ENCODE results near the gene TSPAN5. TPM values are rescaled to one million over a fixed set of nuclear protein-coding genes. Genes with fewer than 3 reads are reported as not detected.
A peak's percentile ranks its signal among the peaks of the same experiment; 100 is the strongest.
"Not testable (repeated sequence)": the region's sequence is repeated elsewhere in the genome, so short reads cannot be mapped to it uniquely, and the experiment has no call there.

The TSPAN5 gene
- total RNA-seq, 5 donors from 2014 or later (not counting 1 experiment from before 2014, with no cell fraction given): 9.6 to 12.4 (median 10.3) TPM

DNA sequence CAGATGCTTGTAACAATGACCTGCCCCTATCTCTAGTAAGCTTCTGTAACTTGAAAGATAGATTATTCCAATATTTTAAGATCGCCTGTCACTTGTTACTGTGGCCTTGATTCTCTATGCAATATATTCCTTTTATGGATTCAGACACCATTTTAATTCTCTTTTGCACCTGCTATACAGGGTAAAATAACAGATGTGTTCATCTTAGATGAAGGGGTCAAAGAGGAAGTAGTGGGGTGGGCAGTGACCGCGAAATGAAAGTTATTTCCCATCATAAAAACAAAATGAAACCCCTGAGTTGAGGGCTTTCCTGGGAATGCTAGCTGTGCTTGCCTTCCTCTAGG lies 175.9 kb downstream of the TSPAN5 start:
- Mint-ChIP-seq H3K4me3 (no peak overlapping the region), H3K9me3 (no peaks in the 10 kb centered on the region), H3K27me3 (no peaks in the 10 kb centered on the region), H3K27ac (peak overlapping the region in 1 of 2 donors; percentile 50), H3K36me3 (peaks cover 44% of the 10 kb centered on the region), H3K4me1 (peaks cover 37 to 40% (median 40%) of the 10 kb centered on the region in 3 donors)
- Histone ChIP-seq H3K4me3 (ENCODE audit: control insufficient read depth in 1 of 2, extremely low read depth in 1 of 2, low read length in 1 of 2) (no peak overlapping the region), H3K27ac (ENCODE audit: low read length) (no peak overlapping the region), H3K4me1 (ENCODE audit: control insufficient read depth in 1 of 2, extremely low read depth in 1 of 2, insufficient read depth in 2 of 2, low read length in 2 of 2) (peaks cover 0 to 9% of the 10 kb centered on the region in 2 experiments), H3K27me3 (replicated peaks in 1 of 2; ENCODE audit: control insufficient read depth in 2 of 2, extremely low read depth in 1 of 2, insufficient read depth in 2 of 2, low read length in 1 of 2) (no peaks in the 10 kb centered on the region), H3K9me3 (no peaks in the 10 kb centered on the region), H3K36me3 (ENCODE audit: control insufficient read depth in 2 of 2, extremely low read depth in 1 of 2, insufficient read depth in 1 of 2, low read length in 1 of 2) (peaks cover 0 to 6% of the 10 kb centered on the region in 2 donors)
- DNase-seq: no peak
- WGBS (ENCODE audit: insufficient coverage): no CpG with 5 or more reads among the region's 3 CpGs
- CTCF ChIA-PET: interaction anchor here in 1 of 2 donors (0.6 kb wide), 1 partner anchor 302 kb away, joined by 3 read pairs; no protein-coding TSS in a partner anchor
- no peak for ATAC-seq (replicated peaks in 1 of 4)
- POLR2A ChIA-PET: interaction anchor here in 1 of 2 donors (0.6 kb wide), 1 partner anchor 260 kb away, joined by 3 read pairs; no protein-coding TSS in a partner anchor

DNA sequence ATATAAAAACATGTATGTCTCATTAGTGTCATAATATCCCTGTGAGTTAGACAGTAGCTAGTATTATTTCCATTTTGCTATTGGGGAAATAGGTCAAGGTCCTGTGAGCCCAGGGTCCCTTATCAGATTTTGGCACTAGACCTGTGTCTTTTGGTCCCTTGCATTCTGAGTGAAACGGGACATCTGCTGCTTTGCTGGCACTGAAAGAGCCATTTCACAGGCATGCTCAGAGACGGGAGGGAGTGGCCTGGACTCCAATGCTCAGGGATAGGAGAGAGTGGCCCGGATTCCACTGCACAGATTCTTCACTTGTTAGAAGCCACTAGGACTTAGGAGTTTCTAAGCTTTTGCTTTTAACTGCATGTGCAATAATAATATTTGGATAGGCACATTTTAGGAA lies 177.2 kb downstream of the TSPAN5 start:
- POLR2A ChIA-PET: no interaction called here

DNA sequence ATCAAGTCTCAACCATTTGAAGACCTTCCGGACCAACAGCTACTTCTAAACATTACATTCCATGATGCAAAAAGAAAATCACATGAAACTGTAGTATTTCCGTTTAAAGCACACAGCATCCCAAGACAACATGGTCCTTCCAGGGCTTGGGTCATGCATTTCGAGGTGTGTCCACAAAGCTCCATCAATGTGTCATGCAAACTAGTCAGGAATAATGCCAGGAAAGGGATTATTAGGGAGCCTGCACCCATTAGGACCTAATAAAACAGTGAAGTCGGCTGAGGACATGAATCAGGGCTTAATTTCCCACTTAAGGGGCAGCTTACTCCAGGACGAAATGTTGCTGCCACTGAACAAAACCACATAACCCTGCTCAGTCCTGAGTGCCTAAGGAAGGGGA lies 177.9 kb downstream of the TSPAN5 start:
- DNase-seq (no peak), ATAC-seq (replicated peaks in 1 of 4) (no peak)
- peaks cover 54% of the 10 kb centered on the region for H3K36me3 Mint-ChIP-seq
- H3K4me1 ChIP-seq (ENCODE audit: control insufficient read depth in 1 of 2, extremely low read depth in 1 of 2, insufficient read depth in 2 of 2, low read length in 2 of 2): peaks cover 0 to 9% of the 10 kb centered on the region in 2 experiments
- peaks cover 0 to 12% of the 10 kb centered on the region in 2 donors for H3K36me3 ChIP-seq (ENCODE audit: control insufficient read depth in 2 of 2, extremely low read depth in 1 of 2, insufficient read depth in 1 of 2, low read length in 1 of 2)
- no peak overlapping the region for H3K4me3 Mint-ChIP-seq
- no peaks in the 10 kb centered on the region for H3K9me3 ChIP-seq
- POLR2A ChIA-PET: no interaction called here
- no peak overlapping the region for H3K27ac Mint-ChIP-seq
- no peak overlapping the region for H3K27ac ChIP-seq (ENCODE audit: low read length)
- H3K27me3 Mint-ChIP-seq: no peaks in the 10 kb centered on the region
- CTCF ChIA-PET: no interaction called here
- H3K4me3 ChIP-seq (ENCODE audit: control insufficient read depth in 1 of 2, extremely low read depth in 1 of 2, low read length in 1 of 2): no peak overlapping the region
- WGBS (ENCODE audit: insufficient coverage): 93% methylated on average over 4 of the region's 5 CpGs
- no peaks in the 10 kb centered on the region for H3K9me3 Mint-ChIP-seq
- H3K4me1 Mint-ChIP-seq: peaks cover 23 to 28% (median 28%) of the 10 kb centered on the region in 3 donors
- no peaks in the 10 kb centered on the region for H3K27me3 ChIP-seq (replicated peaks in 1 of 2; ENCODE audit: control insufficient read depth in 2 of 2, extremely low read depth in 1 of 2, insufficient read depth in 2 of 2, low read length in 1 of 2)

More for the DNA sequence above, 177.2 kb downstream of the TSPAN5 start:
- Mint-ChIP-seq H3K4me1 (peaks cover 29 to 34% (median 34%) of the 10 kb centered on the region in 3 donors), H3K4me3 (no peak overlapping the region), H3K27me3 (no peaks in the 10 kb centered on the region), H3K9me3 (no peaks in the 10 kb centered on the region), H3K36me3 (peaks cover 51% of the 10 kb centered on the region), H3K27ac (no peak overlapping the region)
- H3K4me3 ChIP-seq (ENCODE audit: control insufficient read depth in 1 of 2, extremely low read depth in 1 of 2, low read length in 1 of 2): no peak overlapping the region
- ATAC-seq (replicated peaks in 1 of 4) (no peak), DNase-seq (no peak)
- WGBS (ENCODE audit: insufficient coverage): 90% methylated on average over 3 of the region's 3 CpGs
- peaks cover 0 to 9% of the 10 kb centered on the region in 2 experiments for H3K4me1 ChIP-seq (ENCODE audit: control insufficient read depth in 1 of 2, extremely low read depth in 1 of 2, insufficient read depth in 2 of 2, low read length in 2 of 2)
- H3K9me3 ChIP-seq: no peaks in the 10 kb centered on the region
- H3K27ac ChIP-seq (ENCODE audit: low read length): no peak overlapping the region
- no peaks in the 10 kb centered on the region for H3K27me3 ChIP-seq (replicated peaks in 1 of 2; ENCODE audit: control insufficient read depth in 2 of 2, extremely low read depth in 1 of 2, insufficient read depth in 2 of 2, low read length in 1 of 2)
- CTCF ChIA-PET: interaction anchor here in 1 of 2 donors (0.6 kb wide), 1 partner anchor 583 kb away, joined by 3 read pairs; no protein-coding TSS in a partner anchor
- H3K36me3 ChIP-seq (ENCODE audit: control insufficient read depth in 2 of 2, extremely low read depth in 1 of 2, insufficient read depth in 1 of 2, low read length in 1 of 2): peaks cover 0 to 8% of the 10 kb centered on the region in 2 donors

DNA sequence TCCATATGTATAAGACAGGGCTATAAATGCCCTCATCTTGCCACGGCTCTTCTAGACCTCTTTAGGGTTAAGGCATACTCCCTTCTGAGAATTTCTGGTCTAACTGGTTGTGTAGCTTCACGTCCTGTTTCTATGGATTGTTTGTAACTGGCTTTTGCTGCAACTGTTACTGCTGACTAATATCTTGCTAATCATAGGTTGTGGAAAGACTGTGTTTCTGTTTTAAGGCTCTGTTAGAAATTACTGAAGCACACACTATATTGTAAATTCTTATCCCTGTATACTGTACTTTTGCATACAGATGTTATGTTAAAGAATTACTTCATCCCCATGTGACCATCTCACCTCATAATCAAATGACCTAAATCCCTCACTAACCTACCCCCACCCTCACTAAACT lies 178.8 kb downstream of the TSPAN5 start:
- peaks cover 56% of the 10 kb centered on the region for H3K36me3 Mint-ChIP-seq
- H3K4me3 ChIP-seq (ENCODE audit: control insufficient read depth in 1 of 2, extremely low read depth in 1 of 2, low read length in 1 of 2); H3K27me3 Mint-ChIP-seq; H3K4me1 ChIP-seq (ENCODE audit: control insufficient read depth in 1 of 2, extremely low read depth in 1 of 2, insufficient read depth in 2 of 2, low read length in 2 of 2); ATAC-seq (replicated peaks in 1 of 4); H3K4me3 Mint-ChIP-seq; DNase-seq; H3K27ac ChIP-seq (ENCODE audit: low read length); H3K27ac Mint-ChIP-seq; POLR2A ChIA-PET; H3K9me3 Mint-ChIP-seq; H3K27me3 ChIP-seq (replicated peaks in 1 of 2; ENCODE audit: control insufficient read depth in 2 of 2, extremely low read depth in 1 of 2, insufficient read depth in 2 of 2, low read length in 1 of 2); H3K9me3 ChIP-seq: not testable (repeated sequence)
- peaks cover 0 to 13% of the 10 kb centered on the region in 2 donors for H3K36me3 ChIP-seq (ENCODE audit: control insufficient read depth in 2 of 2, extremely low read depth in 1 of 2, insufficient read depth in 1 of 2, low read length in 1 of 2)
- H3K4me1 Mint-ChIP-seq: peaks cover 17 to 24% (median 22%) of the 10 kb centered on the region in 3 donors
- no CpG with 5 or more reads among the region's 2 CpGs for WGBS (ENCODE audit: insufficient coverage)
- CTCF ChIA-PET: interaction anchor here in 1 of 2 donors (0.6 kb wide), 1 partner anchor 9 kb away, joined by 3 read pairs; no protein-coding TSS in a partner anchor

DNA sequence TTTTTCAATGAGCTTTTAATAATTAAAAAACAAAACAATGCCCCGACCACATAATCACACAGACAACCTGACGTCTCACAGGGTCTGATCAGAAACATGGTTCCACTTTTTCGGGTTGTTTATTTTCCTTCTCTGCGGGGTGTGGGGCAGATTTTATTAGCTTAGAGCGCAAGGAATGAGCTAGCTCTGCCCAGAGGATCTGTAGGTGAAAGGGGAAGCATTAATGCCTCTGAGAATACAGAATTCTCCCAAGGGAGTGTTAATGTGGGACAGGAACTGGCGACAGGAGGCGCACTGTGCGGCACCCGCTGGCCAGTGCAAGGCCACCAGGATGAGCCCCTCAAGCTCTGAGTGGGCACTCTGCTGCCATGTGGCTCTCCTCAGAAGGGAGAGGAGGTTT lies 181.5 kb downstream of the TSPAN5 start:
- 100% methylated on average over 5 of the region's 9 CpGs for WGBS (ENCODE audit: insufficient coverage)
- H3K4me1 ChIP-seq (ENCODE audit: control insufficient read depth in 1 of 2, extremely low read depth in 1 of 2, insufficient read depth in 2 of 2, low read length in 2 of 2): no peaks in the 10 kb centered on the region
- H3K4me1 Mint-ChIP-seq: peaks cover under 1 to 6% (median under 1%) of the 10 kb centered on the region in 3 donors
- no peaks in the 10 kb centered on the region for H3K9me3 Mint-ChIP-seq
- no peaks in the 10 kb centered on the region for H3K9me3 ChIP-seq
- H3K27ac Mint-ChIP-seq: no peak overlapping the region
- ChIA-PET POLR2A (no interaction called here), CTCF (interaction anchor here in 1 of 2 donors (0.6 kb wide), 1 partner anchor 986 kb away, joined by 3 read pairs; no protein-coding TSS in a partner anchor)
- no peaks in the 10 kb centered on the region for H3K27me3 ChIP-seq (replicated peaks in 1 of 2; ENCODE audit: control insufficient read depth in 2 of 2, extremely low read depth in 1 of 2, insufficient read depth in 2 of 2, low read length in 1 of 2)
- H3K36me3 ChIP-seq (ENCODE audit: control insufficient read depth in 2 of 2, extremely low read depth in 1 of 2, insufficient read depth in 1 of 2, low read length in 1 of 2): peaks cover 0 to 19% of the 10 kb centered on the region in 2 donors
- H3K27ac ChIP-seq (ENCODE audit: low read length): no peak overlapping the region
- H3K36me3 Mint-ChIP-seq: peaks cover 46% of the 10 kb centered on the region
- H3K27me3 Mint-ChIP-seq: no peaks in the 10 kb centered on the region
- no peak overlapping the region for H3K4me3 ChIP-seq (ENCODE audit: control insufficient read depth in 1 of 2, extremely low read depth in 1 of 2, low read length in 1 of 2)
- DNase-seq (no peak), ATAC-seq (replicated peaks in 1 of 4) (no peak)
- no peak overlapping the region for H3K4me3 Mint-ChIP-seq

DNA sequence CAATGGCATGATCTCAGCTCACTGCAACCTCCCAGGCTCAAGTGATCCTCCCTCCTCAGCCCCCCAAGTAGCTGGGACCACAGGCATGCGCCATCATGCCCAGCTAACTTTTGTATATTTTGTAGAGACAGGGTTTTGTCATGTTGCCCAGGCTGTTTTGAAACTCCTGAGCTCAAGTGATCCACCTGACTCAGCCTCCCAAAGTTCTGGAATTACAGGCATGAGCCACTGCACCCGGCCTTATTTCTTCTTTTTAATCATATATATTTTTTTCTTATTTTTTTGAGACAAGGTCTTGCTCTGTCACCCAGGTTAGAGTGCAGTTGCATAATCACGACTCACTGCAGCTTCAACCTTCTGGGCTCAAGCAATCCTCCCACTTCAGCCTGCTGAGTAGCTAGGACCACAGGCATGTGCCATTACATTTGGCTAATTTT lies 184.0 kb downstream of the TSPAN5 start:
- 100% methylated on average over 1 of the region's 3 CpGs for WGBS (ENCODE audit: insufficient coverage)

More for the DNA sequence above, 184.0 kb downstream of the TSPAN5 start:
- Mint-ChIP-seq H3K9me3 (no peaks in the 10 kb centered on the region), H3K36me3 (peaks cover 48% of the 10 kb centered on the region), H3K27ac (no peak overlapping the region), H3K4me1 (peaks cover 16 to 17% (median 16%) of the 10 kb centered on the region in 3 donors), H3K4me3 (no peak overlapping the region), H3K27me3 (no peaks in the 10 kb centered on the region)
- ChIA-PET CTCF (no interaction called here), POLR2A (no interaction called here)
- H3K36me3 ChIP-seq (ENCODE audit: control insufficient read depth in 2 of 2, extremely low read depth in 1 of 2, insufficient read depth in 1 of 2, low read length in 1 of 2): peaks cover 0 to 21% of the 10 kb centered on the region in 2 donors
- H3K9me3 ChIP-seq: no peaks in the 10 kb centered on the region
- H3K4me3 ChIP-seq (ENCODE audit: control insufficient read depth in 1 of 2, extremely low read depth in 1 of 2, low read length in 1 of 2): no peak overlapping the region
- DNase-seq: no peak
- ATAC-seq (replicated peaks in 1 of 4): no peak
- no peak overlapping the region for H3K27ac ChIP-seq (ENCODE audit: low read length)
- no peaks in the 10 kb centered on the region for H3K27me3 ChIP-seq (replicated peaks in 1 of 2; ENCODE audit: control insufficient read depth in 2 of 2, extremely low read depth in 1 of 2, insufficient read depth in 2 of 2, low read length in 1 of 2)
- H3K4me1 ChIP-seq (ENCODE audit: control insufficient read depth in 1 of 2, extremely low read depth in 1 of 2, insufficient read depth in 2 of 2, low read length in 2 of 2): peaks cover 0 to 8% of the 10 kb centered on the region in 2 experiments

All from T-cell (primary cell).